HG03039 (cell line): ENCODE data around the gene DAB2IP.

Experiments used
- ATAC-seq: cut with Tn5 transposase; IDR thresholded peaks from one replicate; pipeline ENCODE4 v1.9.1; 2021; ENCODE audit warnings: mild to moderate bottlenecking, moderate library complexity; ENCODE audit not compliant: unreplicated experiment

The DAB2IP gene

GRCh38 chr9:121755581-121755980, 104.1 kb downstream of the DAB2IP start:
- ATAC-seq = no peak

DNA sequence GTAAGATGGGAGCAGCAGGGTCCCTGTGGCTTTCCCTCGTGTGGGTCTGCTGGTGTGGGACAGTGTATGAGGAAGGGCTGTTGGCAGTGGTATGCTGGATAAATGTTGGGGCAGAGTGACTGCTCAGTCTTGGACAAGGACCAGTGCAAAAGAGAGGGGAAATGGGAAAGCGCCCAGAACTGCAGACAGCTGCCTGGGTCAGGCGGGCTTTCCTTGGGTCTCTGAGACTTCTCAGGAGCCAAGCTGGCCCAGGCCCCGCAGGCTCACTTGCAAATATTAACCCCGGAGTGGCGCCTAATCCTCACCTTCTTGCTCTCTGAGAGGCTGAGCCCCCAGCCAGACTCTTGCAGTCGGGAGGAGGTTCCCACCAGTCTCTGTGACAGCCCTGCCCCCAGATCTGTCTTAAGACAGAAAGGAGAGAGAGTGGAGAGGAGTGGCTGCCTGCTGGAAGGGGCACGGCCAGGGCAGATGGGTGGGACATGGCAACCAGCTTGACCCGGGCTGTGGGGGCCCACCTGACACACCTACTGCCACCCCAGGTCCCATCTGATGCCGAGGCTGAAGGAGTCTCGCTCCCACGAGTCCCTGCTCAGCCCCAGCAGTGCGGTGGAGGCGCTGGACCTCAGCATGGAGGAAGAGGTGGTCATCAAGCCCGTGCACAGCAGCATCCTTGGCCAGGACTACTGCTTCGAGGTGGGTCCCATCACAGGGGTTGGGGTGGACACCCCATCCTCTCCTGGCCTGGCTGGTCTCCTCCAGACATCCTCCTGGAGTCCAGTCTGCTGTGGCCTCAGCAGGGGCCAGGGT, 105.2 kb downstream of the DAB2IP start:
- ATAC-seq = no peak

- ATAC-seq = no peak
These were observed 105.8 kb downstream of the DAB2IP start for GRCh38 chr9:121757281-121757585.

DNA sequence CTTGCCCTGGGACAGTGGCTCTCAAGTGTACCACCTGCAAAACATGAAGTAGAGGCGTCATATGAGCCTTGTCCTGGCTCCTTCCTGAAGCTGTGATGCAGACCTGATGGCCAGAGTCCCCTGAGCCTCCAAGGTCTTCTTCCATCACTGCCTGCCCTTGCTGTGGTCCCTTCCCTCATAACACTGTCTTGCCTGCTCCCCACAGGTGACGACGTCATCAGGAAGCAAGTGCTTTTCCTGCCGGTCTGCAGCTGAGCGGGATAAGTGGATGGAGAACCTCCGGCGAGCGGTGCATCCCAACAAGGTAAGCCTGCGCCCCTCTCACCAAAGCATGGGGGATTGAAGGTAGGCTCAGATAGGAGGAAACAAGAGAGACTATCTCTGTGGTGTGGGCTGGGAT, 107.3 kb downstream of the DAB2IP start:
- ATAC-seq = no peak

DNA sequence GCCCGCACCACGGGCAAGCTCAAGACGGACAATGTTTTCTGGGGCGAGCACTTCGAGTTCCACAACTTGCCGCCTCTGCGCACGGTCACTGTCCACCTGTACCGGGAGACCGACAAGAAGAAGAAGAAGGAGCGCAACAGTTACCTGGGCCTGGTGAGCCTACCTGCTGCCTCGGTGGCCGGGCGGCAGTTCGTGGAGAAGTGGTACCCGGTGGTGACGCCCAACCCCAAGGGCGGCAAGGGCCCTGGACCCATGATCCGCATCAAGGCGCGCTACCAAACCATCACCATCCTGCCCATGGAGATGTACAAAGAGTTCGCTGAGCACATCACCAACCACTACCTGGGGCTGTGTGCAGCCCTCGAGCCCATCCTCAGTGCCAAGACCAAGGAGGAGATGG, 108.6 kb downstream of the DAB2IP start:
- ATAC-seq = no peak

GRCh38 chr9:121760571-121760970, 109.1 kb downstream of the DAB2IP start:
- no peak for ATAC-seq

GRCh38 chr9:121763131-121763530, 111.7 kb downstream of the DAB2IP start:
- ATAC-seq = no peak

- ATAC-seq = no peak
These were observed 112.3 kb downstream of the DAB2IP start for GRCh38 chr9:121763561-121764370.

GRCh38 chr9:121764371-121764730, 112.9 kb downstream of the DAB2IP start:
- no peak for ATAC-seq

GRCh38 chr9:121765021-121765950, 113.9 kb downstream of the DAB2IP start:
- ATAC-seq = no peak

GRCh38 chr9:121766081-121766683, 114.7 kb downstream of the DAB2IP start:
- ATAC-seq = no peak

- ATAC-seq = no peak
These were observed 115.8 kb downstream of the DAB2IP start for GRCh38 chr9:121767171-121767769.

- ATAC-seq = no peak
These were observed 117.1 kb downstream of the DAB2IP start for GRCh38 chr9:121768416-121769015.

- no peak for ATAC-seq
These were observed 118.5 kb downstream of the DAB2IP start for GRCh38 chr9:121769939-121770338.

- ATAC-seq = no peak
These were observed 119.2 kb downstream of the DAB2IP start for GRCh38 chr9:121770415-121771273.

DNA sequence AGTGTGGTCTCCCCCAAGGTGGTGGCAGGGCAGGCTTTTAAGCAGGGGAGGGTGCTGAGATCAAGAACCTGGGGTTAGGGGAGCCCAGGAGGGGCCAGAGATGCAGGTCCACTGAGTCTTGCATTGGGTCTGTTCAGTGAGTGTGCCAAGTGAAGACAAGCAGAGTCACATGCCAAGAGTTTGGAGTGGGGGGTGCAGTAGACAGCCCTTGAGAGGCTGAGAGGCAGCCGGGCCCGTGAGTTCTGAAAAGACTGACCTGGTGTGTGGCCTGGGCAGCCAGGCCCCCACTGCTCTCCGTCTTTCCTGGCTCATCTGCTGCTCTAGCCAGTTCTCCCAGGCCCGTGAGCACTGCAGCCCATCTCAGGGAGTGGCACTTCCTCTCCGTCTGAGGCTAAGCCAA, 120.0 kb downstream of the DAB2IP start:
- ATAC-seq = no peak

- ATAC-seq = no peak
These were observed 120.6 kb downstream of the DAB2IP start for GRCh38 chr9:121771851-121772599.

- no peak for ATAC-seq
These were observed 121.3 kb downstream of the DAB2IP start for GRCh38 chr9:121772600-121773285.
